Suprapubic skin (tissue), 4 donors: ENCODE results near the gene OS9.

Experiments
- EP300 ChIP-seq: sonication (generic); formaldehyde crosslinking; IDR thresholded peaks from one replicate; pipeline ENCODE4 v1.6.1; 2017; ENCODE audit warnings: antibody characterized with exemption
- POLR2A ChIP-seq, 2 donors: fragments of 450-650 bp; IDR thresholded peaks; one replicate each; pipeline ENCODE4 v1.6.1; 2017; ENCODE audit warnings: antibody characterized with exemption in 2 of 2, mild to moderate bottlenecking in 2 of 2, moderate library complexity in 2 of 2
- POLR2AphosphoS5 ChIP-seq, 3 donors: sonication (generic); formaldehyde crosslinking; IDR thresholded peaks; one replicate each; pipeline ENCODE4 v1.6.1; 2017; ENCODE audit warnings: antibody characterized with exemption in 3 of 3
- TF ChIP-seq, protein P1 (sequence below), 2 donors: fragments of 200-600 bp in 1 of 2; fragments of 450-650 bp in 1 of 2; sonication (generic) in 1 of 2; IDR thresholded peaks; one replicate each; pipeline ENCODE4 v1.5.1; 2016 to 2019; ENCODE audit warnings: antibody characterized with exemption in 2 of 2, mild to moderate bottlenecking in 1 of 2, moderate library complexity in 1 of 2

DNA sequence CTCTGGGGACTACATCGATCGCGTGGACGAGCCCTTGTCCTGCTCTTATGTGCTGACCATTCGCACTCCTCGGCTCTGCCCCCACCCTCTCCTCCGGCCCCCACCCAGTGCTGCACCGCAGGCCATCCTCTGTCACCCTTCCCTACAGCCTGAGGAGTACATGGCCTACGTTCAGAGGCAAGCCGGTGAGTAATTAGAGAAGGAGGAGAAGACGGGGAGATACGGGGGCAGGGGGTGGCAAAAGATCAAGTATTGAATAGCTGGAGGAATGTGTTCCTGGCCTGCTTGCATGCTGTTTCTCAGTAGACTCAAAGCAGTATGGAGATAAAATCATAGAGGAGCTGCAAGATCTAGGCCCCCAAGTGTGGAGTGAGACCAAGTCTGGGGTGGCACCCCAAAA lies 21.9 kb downstream of the OS9 start:
- TF ChIP-seq, protein P1, sequence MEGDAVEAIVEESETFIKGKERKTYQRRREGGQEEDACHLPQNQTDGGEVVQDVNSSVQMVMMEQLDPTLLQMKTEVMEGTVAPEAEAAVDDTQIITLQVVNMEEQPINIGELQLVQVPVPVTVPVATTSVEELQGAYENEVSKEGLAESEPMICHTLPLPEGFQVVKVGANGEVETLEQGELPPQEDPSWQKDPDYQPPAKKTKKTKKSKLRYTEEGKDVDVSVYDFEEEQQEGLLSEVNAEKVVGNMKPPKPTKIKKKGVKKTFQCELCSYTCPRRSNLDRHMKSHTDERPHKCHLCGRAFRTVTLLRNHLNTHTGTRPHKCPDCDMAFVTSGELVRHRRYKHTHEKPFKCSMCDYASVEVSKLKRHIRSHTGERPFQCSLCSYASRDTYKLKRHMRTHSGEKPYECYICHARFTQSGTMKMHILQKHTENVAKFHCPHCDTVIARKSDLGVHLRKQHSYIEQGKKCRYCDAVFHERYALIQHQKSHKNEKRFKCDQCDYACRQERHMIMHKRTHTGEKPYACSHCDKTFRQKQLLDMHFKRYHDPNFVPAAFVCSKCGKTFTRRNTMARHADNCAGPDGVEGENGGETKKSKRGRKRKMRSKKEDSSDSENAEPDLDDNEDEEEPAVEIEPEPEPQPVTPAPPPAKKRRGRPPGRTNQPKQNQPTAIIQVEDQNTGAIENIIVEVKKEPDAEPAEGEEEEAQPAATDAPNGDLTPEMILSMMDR (IDR thresholded peaks at IDR 0.05) = no peak
- TF ChIP-seq POLR2A (IDR thresholded peaks at IDR 0.05) (no peak), POLR2AphosphoS5 (IDR thresholded peaks at IDR 0.05) (no peak), EP300 (no peak)
